Fibroblast of skin of left quadriceps (primary cell): ENCODE measurements around the gene ARF1.

Experiments used
- DNase-seq, 2 experiments: peaks; one replicate each; pipeline ENCODE4 v3.0.0-alpha.2; 2013; ENCODE audit warnings: low read depth in 2 of 2

ARF1 gene

GRCh38 chr1:228082214-228082917 is at the start of gene ARF1:
ARF1 (plus strand) TSS chr1:228082708; CDS start chr1:228097115, 14,407 bp downstream.
- peak; percentile 84 to 86 for DNase-seq

DNA sequence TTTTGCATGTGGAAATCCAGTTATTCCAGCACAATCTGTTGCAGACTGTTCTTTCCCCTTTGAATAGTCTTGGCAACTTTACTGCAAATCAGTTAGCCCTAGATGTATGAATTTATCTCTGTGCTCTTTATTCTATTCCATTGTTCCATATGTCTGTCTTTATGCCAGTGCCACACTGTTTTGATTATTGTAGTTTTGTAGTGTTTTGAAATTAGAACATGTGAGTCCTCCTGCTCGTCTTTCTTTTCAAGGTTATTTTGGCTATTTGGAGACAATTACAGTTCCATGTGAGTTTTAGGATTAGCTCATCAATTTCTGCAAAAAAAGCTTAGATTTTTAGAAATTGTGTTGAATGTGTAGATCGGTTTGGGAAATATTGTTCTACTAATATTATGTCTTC is 49.1 kb upstream of the ARF1 start:
- DNase-seq = no peak

DNA sequence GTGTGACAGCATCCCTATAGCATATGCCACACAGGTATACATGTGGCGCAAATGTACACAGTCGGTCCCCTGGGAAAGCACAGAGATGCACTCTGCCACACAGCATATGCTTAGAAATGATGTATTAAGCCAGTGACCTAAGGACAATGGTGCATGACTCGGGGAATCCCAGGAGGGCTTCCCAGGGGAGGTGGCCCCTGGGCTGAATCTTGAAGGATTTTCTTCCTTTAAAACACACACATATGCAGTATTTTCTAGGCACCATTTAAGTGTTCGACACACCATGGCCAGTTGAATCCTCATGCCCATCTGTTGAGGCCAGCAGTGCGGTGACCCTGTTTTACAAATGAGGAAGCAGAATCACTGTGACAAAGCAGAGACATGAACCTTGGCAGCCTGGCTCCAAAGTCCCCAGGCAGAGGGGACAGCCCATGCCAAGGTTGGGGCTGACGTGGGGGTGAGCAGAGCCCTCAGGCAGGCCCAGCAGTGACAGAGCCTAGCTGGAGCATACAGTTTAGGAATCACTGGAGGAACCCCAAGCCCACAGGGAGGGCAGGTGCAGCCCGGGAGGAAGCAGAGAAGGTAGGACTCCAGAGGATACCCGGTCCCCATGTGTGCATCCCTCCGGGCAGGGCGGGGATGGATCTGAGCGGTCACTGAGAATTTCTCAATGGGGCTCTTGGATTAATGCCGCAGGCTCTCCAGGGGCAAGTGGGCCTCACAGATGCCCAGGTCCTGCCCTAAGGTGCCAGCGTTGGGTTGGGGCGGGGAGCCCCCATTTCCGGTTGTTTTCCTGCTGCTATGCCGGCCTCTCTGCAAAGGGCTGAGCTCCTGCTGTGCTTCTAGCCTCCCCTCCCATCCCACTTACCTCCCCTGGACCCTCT is 47.3 kb upstream of the ARF1 start:
- DNase-seq = no peak

DNA sequence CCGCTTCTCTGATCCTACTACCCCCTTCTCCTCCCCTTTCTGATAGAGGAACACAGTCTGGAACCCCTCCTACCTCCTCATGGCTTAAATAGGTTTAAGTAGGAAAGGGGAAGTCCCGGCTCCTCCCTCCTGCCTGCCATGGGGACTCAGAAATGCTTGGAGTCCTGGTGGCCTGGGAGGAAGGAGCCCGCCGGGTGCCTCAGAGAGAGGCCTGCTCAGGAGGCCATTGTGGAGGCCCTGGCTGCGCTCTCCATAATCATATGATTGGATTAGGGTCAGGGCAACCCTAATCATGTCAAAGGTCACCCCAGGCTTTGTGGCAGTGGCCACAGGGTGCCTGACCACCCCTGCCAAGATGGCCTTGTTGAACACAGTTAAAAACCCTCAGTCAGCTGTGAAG is 46.7 kb upstream of the ARF1 start:
- no peak for DNase-seq

DNA sequence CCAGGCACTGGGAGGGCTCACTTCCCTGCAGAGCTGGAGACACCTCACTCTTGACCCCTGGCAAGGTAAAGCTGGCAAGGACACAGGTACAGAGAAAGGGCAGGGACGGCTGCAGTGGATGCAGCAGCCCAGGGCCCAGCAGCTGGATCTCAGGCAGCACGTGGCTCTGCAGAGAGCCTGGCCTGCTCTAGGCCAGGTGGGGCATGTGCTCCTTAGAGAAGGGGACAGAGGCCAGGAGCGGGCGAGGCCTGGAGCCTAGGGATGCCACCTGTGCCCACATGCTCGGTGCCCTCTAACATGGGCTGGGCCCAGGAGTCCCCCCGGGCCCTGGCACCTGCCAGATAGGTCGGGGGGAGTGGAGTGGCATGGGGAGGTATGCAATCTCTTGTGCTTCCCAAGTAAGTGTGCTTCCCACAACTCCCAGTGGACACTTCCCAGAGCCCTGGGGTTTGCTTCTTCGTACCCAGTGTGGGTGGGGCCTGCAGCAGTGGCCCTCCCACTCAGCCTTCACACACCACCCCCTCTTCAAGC is 45.7 kb upstream of the ARF1 start:
- DNase-seq = no peak

- DNase-seq = no peak
Measured at GRCh38 chr1:228037401-228038386, 44.8 kb upstream of the ARF1 start.

GRCh38 chr1:228038387-228039005 is 44.0 kb upstream of the ARF1 start:
- no peak for DNase-seq

DNA sequence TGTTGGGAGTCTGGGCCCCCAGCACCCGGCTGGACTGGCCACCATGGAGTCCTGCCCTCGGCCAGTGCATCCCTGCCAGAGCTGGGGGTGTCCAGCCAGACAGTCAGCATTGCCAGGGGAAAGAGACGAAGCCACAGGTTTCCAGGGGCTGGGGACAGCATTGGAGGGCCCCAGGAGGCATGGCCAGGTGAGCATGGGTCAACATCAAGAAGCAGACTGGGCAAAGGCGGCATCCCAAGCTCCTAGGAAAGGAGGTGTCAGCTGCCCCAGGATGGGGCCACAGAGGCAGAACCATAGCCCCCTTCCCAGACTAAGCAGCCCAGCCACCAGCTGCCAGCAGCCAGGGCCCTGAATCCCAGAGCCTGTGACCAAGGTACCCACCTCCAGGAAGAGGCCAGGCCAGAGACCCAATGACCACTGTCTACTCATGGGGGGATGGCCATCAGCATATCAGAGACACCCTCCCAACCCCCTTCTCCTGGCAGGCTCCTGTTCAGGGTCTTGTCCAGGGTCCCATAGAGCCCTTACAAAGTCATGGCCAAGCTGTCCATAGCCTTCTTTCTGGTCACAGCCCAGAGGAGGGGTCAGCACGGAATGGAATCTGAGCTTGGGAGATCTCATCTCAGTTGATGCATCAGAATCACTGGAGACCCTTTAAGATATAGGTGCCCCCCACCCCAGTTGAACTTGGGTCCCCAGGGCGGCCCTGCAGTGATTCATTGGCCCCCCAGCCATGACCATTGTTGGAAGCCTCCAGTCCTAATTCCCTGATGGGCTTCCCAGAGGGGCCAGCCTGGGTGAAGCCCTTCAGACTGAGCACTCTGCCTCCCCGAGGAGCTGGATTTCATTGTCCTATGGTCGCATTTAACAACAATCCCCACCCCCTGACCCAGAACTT is 43.3 kb upstream of the ARF1 start:
- no peak for DNase-seq

- DNase-seq = no peak
Measured at GRCh38 chr1:228039986-228040385, 42.5 kb upstream of the ARF1 start.

DNA sequence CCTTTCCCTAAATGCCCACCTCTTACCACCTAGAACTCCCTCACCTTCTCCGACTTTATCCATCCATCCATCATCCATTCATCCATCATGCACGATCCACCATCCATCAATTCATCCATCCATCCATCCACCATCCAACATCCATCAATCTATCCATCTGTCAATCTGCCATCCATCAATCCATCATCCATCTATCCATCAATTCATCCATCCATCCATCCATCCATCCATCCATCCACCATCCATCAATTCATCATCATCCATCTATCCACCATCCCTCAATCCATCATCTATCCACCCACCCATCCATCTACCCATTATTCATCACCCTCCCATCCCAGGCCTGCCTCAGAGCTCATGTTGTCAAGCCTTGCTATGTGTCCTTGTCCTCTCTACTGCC is 41.2 kb upstream of the ARF1 start:
- no peak for DNase-seq

GRCh38 chr1:228042508-228042907 is 40.0 kb upstream of the ARF1 start:
- DNase-seq = no peak

- DNase-seq = no peak
Measured at GRCh38 chr1:228043281-228043848, 39.1 kb upstream of the ARF1 start.

- DNase-seq = no peak
Measured at GRCh38 chr1:228044961-228045360, 37.5 kb upstream of the ARF1 start.

DNA sequence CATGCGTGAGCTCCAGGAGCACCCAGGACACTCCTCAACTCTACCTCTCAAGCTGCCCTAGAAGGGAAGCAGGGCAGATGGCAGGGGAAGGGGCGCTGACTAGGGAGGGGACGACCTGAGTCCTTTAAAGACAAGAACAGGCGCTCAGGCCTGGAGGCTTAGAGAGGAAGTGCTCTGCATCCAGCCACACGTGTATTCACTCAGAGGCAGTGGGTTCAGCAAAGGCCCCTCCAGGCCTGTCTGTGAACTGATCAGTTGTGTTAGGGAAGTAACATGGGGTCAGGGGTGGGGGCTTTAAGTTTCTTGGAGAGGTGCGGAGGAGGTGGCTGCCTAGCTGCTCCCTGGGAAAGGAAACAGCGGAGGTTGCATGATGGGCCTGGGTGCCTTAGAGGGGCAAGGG is 37.1 kb upstream of the ARF1 start:
- no peak for DNase-seq

GRCh38 chr1:228045871-228046270 is 36.6 kb upstream of the ARF1 start:
- no peak for DNase-seq

- DNase-seq = no peak
Measured at GRCh38 chr1:228046421-228047182, 35.9 kb upstream of the ARF1 start.

DNA sequence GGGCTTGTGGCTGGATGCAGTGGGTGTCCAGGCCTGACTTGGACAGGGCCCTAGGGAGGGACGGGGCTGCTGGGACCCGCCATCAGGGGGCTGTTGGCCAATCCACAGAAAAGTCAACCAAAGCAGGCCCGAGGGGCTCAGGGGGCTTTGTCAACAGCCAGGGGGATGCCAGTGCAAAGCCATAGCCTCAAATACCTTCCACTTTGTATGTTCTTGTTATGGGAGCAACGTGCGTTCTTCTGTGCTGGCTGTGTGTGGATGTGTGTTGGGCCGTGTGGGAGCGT is 35.4 kb upstream of the ARF1 start:
- no peak for DNase-seq

DNA sequence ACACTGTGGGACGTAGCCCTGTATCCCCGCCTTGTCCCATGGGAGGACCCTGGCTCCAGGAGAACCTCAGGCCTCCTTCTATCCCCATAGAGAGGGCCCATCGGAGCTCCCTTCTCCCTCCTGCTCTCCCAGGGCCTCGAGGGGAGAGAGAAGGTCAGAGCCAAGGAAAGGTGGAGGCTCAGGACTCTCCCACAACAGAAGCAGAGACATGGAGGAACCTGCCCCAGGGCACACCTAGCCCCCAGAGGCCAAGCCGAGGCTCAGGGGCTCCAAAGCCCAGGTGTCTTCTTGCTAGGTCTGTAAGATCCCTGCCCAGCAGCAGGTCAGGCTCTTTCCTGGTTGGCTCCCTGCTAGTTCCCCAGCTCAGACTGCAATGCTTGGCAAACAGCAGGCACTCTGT is 34.4 kb upstream of the ARF1 start:
- DNase-seq = no peak

- DNase-seq = no peak
Measured at GRCh38 chr1:228048659-228049298, 33.7 kb upstream of the ARF1 start.
